GM12892 (cell line): Measurements from ENCODE around the gene ABI3.

ENCODE experiments used
- POLR2A ChIP-seq: IDR thresholded peaks from 2 replicates; pipeline ENCODE4 v1.6.1; 2011; ENCODE audit warnings: low read depth, low read length, control low read depth
- POLR2AphosphoS5 ChIP-seq: IDR thresholded peaks from 2 replicates; pipeline ENCODE4 v1.6.1; 2011; ENCODE audit warnings: low read depth, low read length, control low read depth

DNA sequence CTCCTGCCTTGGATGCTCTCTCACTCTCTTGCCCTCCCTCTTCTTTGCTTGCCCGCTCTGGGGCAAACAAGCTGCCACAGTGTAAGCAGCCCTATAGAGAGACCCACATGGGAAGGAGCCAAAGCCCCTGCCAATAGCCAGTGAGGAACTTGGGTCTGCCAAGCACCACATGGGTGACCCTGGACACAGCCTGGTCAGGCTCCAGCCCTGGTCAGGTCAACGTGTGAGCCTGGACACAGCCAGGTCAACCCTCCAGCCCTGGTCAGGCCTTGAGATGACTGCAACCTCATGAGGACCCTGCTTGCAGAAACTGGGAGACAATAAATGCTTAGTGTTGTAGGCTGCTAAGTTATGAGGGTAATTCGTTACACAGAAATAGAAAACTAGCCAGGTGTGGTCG, 34.3 kb downstream of the ABI3 start:
- TF ChIP-seq POLR2A, result no peak
- TF ChIP-seq POLR2AphosphoS5, result no peak
